ENCODE results near the gene MOB3A.

Gene MOB3A

DNA sequence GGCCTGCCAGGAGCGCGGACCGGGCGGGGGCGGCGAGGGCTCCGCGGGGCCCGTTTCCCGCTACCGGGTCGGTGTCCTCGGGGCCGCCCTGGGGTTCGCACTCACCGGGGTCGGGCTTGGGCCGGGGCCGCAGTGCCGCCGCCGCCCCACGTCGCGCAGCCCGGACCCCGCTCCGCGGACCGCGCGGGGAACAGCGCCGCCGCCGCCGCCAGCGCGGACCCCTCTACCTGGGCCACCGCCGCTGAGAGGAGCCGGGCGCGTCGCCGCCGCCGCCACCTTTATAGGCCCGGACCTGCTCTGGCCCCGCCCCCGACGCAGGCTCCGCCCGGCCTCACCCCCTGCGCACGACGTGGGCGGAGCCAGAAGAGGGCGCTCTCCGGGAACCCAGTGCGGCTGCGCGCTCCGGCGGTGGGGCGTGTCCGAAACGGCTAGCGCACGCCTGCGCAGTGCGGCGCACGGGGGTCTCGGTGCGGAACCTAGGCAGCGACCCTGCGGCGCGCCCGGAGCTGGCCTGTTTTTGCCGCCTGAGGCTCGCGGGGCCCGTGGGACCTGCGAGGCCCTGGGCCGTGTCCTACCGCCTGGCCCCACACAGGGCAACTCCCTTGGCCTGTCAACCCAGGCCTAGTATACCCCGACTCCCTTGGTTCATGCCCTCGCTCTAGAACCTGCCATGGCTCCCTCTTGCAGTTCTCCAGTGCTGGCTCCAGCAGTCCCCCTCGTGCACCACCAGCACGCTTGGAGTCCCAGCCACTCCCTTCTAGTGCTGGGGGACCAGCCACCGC, 44.9 kb downstream of the MOB3A start, which contains the start of gene MKNK2:
Gene MKNK2, minus strand, starts transcription at position 254 of the 782 bp plus-strand sequence. CDS start 393 bp downstream, outside the sequence.
- Histone ChIP-seq H3K9ac (ENCODE audit: low read length) (peak within 1 kb of the TSS; percentile 69), H3K27me3 (replicated peaks; ENCODE audit: insufficient read depth, low read length) (no peaks in the 10 kb centered on the region), H3K9me3 (replicated peaks; ENCODE audit: insufficient read depth, low read length) (no peaks in the 10 kb centered on the region), H3K4me2 (ENCODE audit: low read depth, low read length) (peak within 1 kb of the TSS; percentile 99), H3K36me3 (replicated peaks; ENCODE audit: insufficient read depth, low read length) (no peaks in the 10 kb centered on the region), H3F3A (ENCODE audit: insufficient read depth, low read length) (0 out of 2 replicates have a peak, but pooled peaks cover 5% of the 10 kb centered on the region), H3K27ac (ENCODE audit: low read length) (peak within 1 kb of the TSS; percentile 51; the same call in 1 of the 2 replicates), H2AFZ (ENCODE audit: low read length) (peak within 1 kb of the TSS; percentile 90), H3K4me3 (ENCODE audit: low read length) (peak within 1 kb of the TSS; percentile 89), H4K20me1 (ENCODE audit: insufficient read depth, low read length) (peaks cover 10% of the 10 kb centered on the region; the same call in 1 of the 2 replicates), H3K4me1 (ENCODE audit: low read length) (peaks cover 26% of the 10 kb centered on the region), H3K79me2 (ENCODE audit: low read length) (peaks cover 46% of the 10 kb centered on the region), H3K9me2 (replicated peaks; ENCODE audit: insufficient read depth, low read length) (no peaks in the 10 kb centered on the region)
- peak; percentile 95 for DNase-seq
- TF ChIP-seq CTCF (IDR thresholded peaks at IDR 0.05; ENCODE audit: low read length) = peak; percentile 56
- TF ChIP-seq EZH2phosphoT487 (IDR thresholded peaks at IDR 0.05; ENCODE audit: low read length) = no peak

DNA sequence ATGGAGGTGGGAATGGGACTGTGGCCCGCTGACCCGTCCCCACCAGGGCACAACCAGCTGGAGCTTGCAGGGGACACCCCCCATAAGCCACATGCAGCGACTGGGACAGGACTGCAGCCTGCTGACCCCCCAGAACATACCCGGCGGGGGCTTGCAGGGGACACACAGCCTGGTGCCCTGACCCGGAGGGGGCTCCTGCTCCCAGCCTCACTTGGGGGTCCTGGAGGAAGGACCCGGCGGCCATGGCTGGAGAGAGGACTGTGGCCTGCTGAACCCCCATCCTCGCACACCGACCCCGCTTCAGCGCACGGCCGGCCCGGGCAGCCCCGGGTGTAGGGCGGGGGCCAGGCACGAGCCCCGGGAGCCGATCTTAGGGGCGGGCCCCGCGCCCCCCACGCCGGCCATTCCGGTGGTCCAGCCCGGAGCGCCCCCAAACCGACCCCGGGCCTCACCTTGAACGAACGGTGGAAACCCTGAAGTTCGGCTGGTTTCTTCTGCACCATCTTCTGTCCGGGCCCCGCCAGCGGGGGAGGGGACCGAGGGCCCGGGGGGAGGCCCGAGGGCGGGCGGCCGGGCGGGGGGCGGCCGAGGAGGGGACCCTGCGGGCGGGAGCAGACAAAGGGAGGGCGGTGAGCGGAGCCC, 45.7 kb downstream of the MOB3A start:
- Histone ChIP-seq H3K9me3 (replicated peaks; ENCODE audit: insufficient read depth, low read length) (no peaks in the 10 kb centered on the region), H3K4me3 (ENCODE audit: low read length) (peak overlapping the region; percentile 89), H3K79me2 (ENCODE audit: low read length) (peaks cover 52% of the 10 kb centered on the region), H3K27ac (ENCODE audit: low read length) (peak overlapping the region; percentile 51; the same call in 1 of the 2 replicates), H3K4me1 (ENCODE audit: low read length) (peaks cover 19% of the 10 kb centered on the region), H3K36me3 (replicated peaks; ENCODE audit: insufficient read depth, low read length) (no peaks in the 10 kb centered on the region), H3K9me2 (replicated peaks; ENCODE audit: insufficient read depth, low read length) (no peaks in the 10 kb centered on the region), H4K20me1 (ENCODE audit: insufficient read depth, low read length) (peaks cover 10% of the 10 kb centered on the region; the same call in 1 of the 2 replicates), H3K4me2 (ENCODE audit: low read depth, low read length) (peak overlapping the region; percentile 88), H2AFZ (ENCODE audit: low read length) (no peak overlapping the region), H3F3A (ENCODE audit: insufficient read depth, low read length) (0 out of 2 replicates have a peak, but pooled peaks cover 5% of the 10 kb centered on the region), H3K27me3 (replicated peaks; ENCODE audit: insufficient read depth, low read length) (no peaks in the 10 kb centered on the region), H3K9ac (ENCODE audit: low read length) (peak overlapping the region; percentile 69)
- no peak for DNase-seq
- TF ChIP-seq EZH2 (optimal IDR thresholded peaks at IDR 0.05; ENCODE audit: low read depth, low read length) (no peak), CTCF (IDR thresholded peaks at IDR 0.05; ENCODE audit: low read length) (no peak), EZH2phosphoT487 (IDR thresholded peaks at IDR 0.05; ENCODE audit: low read length) (no peak)

DNA sequence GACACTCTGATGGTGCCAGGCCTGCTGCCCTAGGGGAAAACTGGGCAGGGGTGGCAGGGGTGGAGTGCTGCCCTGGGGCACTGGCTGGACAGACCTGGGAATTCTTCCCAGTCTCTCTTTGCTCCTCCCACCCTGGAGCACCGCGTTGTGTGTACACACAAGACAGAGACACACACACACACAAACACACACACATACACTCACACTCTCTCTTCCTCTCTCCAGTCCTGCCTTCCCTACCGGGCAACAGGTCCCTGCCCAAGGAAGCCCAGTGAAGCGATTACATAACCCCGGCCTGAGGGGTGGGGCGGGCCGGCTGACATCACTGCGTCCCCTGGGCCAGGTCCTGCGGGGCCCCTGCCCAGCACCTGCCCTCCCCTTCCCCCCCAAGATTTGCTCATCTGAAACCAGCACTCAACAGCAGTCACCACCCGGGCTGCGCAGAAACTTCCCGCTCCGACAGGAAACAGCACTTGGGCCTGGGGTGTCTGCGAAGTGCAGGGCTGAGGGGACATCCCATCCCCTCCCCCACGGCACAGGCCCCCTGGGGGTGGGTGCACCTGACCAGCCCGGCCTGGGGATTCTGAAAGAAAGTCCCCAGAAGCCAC, 46.3 kb downstream of the MOB3A start:
- H3K9me2 ChIP-seq (replicated peaks; ENCODE audit: insufficient read depth, low read length) = no peaks in the 10 kb centered on the region
- peak; percentile 71 for DNase-seq
- H3K4me1 ChIP-seq (ENCODE audit: low read length) = peaks cover 18% of the 10 kb centered on the region
- peak overlapping the region; percentile 51; the same call in 1 of the 2 replicates for H3K27ac ChIP-seq (ENCODE audit: low read length)
- peaks cover 57% of the 10 kb centered on the region for H3K79me2 ChIP-seq (ENCODE audit: low read length)
- H3K4me2 ChIP-seq (ENCODE audit: low read depth, low read length) = peak overlapping the region; percentile 88
- H3K4me3 ChIP-seq (ENCODE audit: low read length) = peak overlapping the region; percentile 89
- H4K20me1 ChIP-seq (ENCODE audit: insufficient read depth, low read length) = peaks cover 10% of the 10 kb centered on the region; the same call in 1 of the 2 replicates
- no peaks in the 10 kb centered on the region for H3K9me3 ChIP-seq (replicated peaks; ENCODE audit: insufficient read depth, low read length)
- H3K27me3 ChIP-seq (replicated peaks; ENCODE audit: insufficient read depth, low read length) = no peaks in the 10 kb centered on the region
- H2AFZ ChIP-seq (ENCODE audit: low read length) = no peak overlapping the region
- H3F3A ChIP-seq (ENCODE audit: insufficient read depth, low read length) = 0 out of 2 replicates have a peak, but pooled peaks cover 5% of the 10 kb centered on the region
- H3K9ac ChIP-seq (ENCODE audit: low read length) = peak overlapping the region; percentile 69
- no peaks in the 10 kb centered on the region for H3K36me3 ChIP-seq (replicated peaks; ENCODE audit: insufficient read depth, low read length)
- no peak for TF ChIP-seq EZH2 (optimal IDR thresholded peaks at IDR 0.05; ENCODE audit: low read depth, low read length)
- TF ChIP-seq CTCF (IDR thresholded peaks at IDR 0.05; ENCODE audit: low read length) = no peak
- no peak for TF ChIP-seq EZH2phosphoT487 (IDR thresholded peaks at IDR 0.05; ENCODE audit: low read length)
